HepG2 (cell line): Measurements from ENCODE around the gene DUS2. TPM values are rescaled to one million over a fixed set of nuclear protein-coding genes. Genes with fewer than 3 reads are reported as not detected.

ENCODE experiments used
- CENPX ChIP-seq: sonication (generic); formaldehyde crosslinking; IDR thresholded peaks from 2 replicates; pipeline ENCODE4 v1.9.0; 2021; ENCODE audit warnings: mild to moderate bottlenecking, missing genetic modification reagents, moderate library complexity
- ETV5 ChIP-seq: IDR thresholded peaks from 2 replicates; pipeline ENCODE4 v1.6.1; 2018; ENCODE audit warnings: missing biosample characterization, missing genetic modification reagents, inconsistent platforms, borderline replicate concordance
- FOXO1 ChIP-seq: sonication (generic); formaldehyde crosslinking; IDR thresholded peaks from 2 replicates; pipeline ENCODE4 v1.4.0; 2020; ENCODE audit warnings: missing genetic modification reagents
- HNF4G ChIP-seq, 2 experiments: sonication (generic) in 1 of 2; formaldehyde crosslinking in 1 of 2; IDR thresholded peaks; 2 replicates each; pipeline versions ENCODE4 v1.4.0 to v1.6.1; 2011 to 2020; ENCODE audit warnings: borderline replicate concordance in 2 of 2, low read depth in 2 of 2, mild to moderate bottlenecking in 2 of 2, low read length in 1 of 2, missing genetic modification reagents in 1 of 2, moderate library complexity in 1 of 2
- ISX ChIP-seq: sonication (generic); formaldehyde crosslinking; conservative IDR thresholded peaks from 2 replicates; pipeline ENCODE4 v1.5.0; 2020; ENCODE audit warnings: missing genetic modification reagents
- JUND ChIP-seq: sonication (generic); formaldehyde crosslinking; IDR thresholded peaks from 2 replicates; pipeline ENCODE4 v1.8.0; 2022; ENCODE audit warnings: mild to moderate bottlenecking, missing genetic modification reagents
- KDM3A ChIP-seq: IDR thresholded peaks from 2 replicates; pipeline ENCODE4 v1.6.1; 2018; ENCODE audit warnings: low read depth, missing compliant biosample characterization
- KMT2A ChIP-seq: sonication (generic); formaldehyde crosslinking; IDR thresholded peaks from 2 replicates; pipeline ENCODE4 v1.4.0; 2020; ENCODE audit warnings: missing genetic modification reagents
- PHF20 ChIP-seq: sonication (generic); formaldehyde crosslinking; IDR thresholded peaks from 2 replicates; pipeline ENCODE4 v1.5.0; 2020; ENCODE audit warnings: mild to moderate bottlenecking, missing genetic modification reagents
- ZFAT ChIP-seq: sonication (generic); formaldehyde crosslinking; conservative IDR thresholded peaks from 2 replicates; pipeline ENCODE4 v1.8.1; 2023; ENCODE audit warnings: missing genetic modification reagents, inconsistent platforms
- ZNF30 ChIP-seq: sonication (generic); formaldehyde crosslinking; IDR thresholded peaks from 2 replicates; pipeline ENCODE4 v1.5.0; 2020; ENCODE audit warnings: mild to moderate bottlenecking, missing genetic modification reagents
- polyA plus RNA-seq, 8 experiments: library from polyadenylated mRNA; depleted of rRNA in 3 of 8; stranded (reverse) in 7 of 8; unstranded in 1 of 8; fragments of >200 nt; fragmentation: Illumina TruSeq in 4 of 8; extraction: Trizol in 4 of 8; gene quantifications; 2 replicates each; pipeline versions ENCODE4 v1.2.1 to v1.2.3, GENCODE V29; 2011 to 2016; ENCODE audit warnings: low read depth in 4 of 8, missing spikeins in 1 of 8, mixed read lengths in 1 of 8; ENCODE audit not compliant: insufficient read depth in 1 of 8
- total RNA-seq, 5 experiments: library from RNA; depleted of rRNA; stranded (reverse); fragments of >200 nt; fragmentation: Illumina TruSeq; extraction: Trizol; gene quantifications; 2 replicates each; pipeline ENCODE4 v1.2.3, GENCODE V29; 2016; ENCODE audit warnings: low read depth in 1 of 5
- TF ChIP-seq, protein P1 (sequence below): sonication (generic); formaldehyde crosslinking; IDR thresholded peaks from 2 replicates; pipeline ENCODE4 v1.5.0; 2020; ENCODE audit warnings: missing genetic modification reagents
- TF ChIP-seq, protein P2 (sequence below): sonication (generic); formaldehyde crosslinking; IDR thresholded peaks from 2 replicates; pipeline ENCODE4 v1.4.0; 2020; ENCODE audit warnings: mild to moderate bottlenecking, missing genetic modification reagents
- TF ChIP-seq, protein P3 (sequence below): IDR thresholded peaks from 2 replicates; pipeline ENCODE4 v1.6.1; 2012; ENCODE audit warnings: low read depth, low read length, improper control_type of control experiment

The DUS2 gene
- total and polyA plus RNA-seq, 2 of the 13 experiments (the other 11 are each of a cell fraction or from before 2014, with no cell fraction given): 17.8 to 25.1 TPM

DNA sequence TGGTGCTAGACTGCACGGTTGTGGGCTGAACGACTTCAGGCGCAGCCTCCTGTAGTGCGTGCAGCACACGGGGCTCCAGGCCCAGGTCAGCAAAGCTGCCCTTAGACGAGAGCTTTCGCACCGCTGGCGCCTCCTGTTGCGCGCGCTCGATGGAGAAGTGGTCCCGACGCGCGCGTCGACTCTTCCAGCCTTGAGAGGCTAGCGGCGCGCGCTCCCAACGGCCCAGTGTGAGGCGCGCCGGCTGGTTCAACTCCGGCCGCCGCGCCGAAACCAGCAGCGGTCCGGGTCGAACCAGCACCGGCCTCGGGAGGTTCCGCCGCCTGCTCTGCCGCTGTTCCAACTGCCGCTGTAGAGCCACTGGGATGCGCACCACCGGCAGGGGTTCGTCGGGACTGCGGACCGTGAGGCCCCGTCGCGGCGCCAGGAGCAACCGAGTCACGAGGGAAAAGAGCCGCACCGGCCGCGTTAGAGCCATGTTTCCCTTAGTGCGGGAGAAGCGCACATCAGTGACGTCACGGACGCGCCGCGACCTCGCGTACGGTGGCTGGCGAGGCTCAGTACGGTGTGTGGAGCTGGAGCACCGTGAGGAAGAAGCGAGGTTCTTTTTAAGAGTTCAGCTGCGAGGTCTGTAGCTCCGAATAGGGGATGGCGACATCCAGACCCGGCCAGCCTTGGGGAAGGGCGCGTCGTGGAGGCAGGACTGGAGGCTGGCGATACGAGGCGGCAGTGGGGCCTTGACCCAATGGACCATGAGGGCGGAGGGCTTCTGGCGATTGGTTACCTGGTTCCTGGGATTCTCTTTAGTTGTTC lies at the start of gene DUS2, which contains the start of gene DDX28 (continued):
- TF ChIP-seq, protein P1, sequence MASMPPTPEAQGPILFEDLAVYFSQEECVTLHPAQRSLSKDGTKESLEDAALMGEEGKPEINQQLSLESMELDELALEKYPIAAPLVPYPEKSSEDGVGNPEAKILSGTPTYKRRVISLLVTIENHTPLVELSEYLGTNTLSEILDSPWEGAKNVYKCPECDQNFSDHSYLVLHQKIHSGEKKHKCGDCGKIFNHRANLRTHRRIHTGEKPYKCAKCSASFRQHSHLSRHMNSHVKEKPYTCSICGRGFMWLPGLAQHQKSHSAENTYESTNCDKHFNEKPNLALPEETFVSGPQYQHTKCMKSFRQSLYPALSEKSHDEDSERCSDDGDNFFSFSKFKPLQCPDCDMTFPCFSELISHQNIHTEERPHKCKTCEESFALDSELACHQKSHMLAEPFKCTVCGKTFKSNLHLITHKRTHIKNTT (CRISPR knock-in tag): no peak; the same call in 1 of the 2 replicates
- TF ChIP-seq ZFAT: no peak; the same call in 1 of the 2 replicates
- TF ChIP-seq ETV5: peak; percentile 60
- TF ChIP-seq, protein P2, sequence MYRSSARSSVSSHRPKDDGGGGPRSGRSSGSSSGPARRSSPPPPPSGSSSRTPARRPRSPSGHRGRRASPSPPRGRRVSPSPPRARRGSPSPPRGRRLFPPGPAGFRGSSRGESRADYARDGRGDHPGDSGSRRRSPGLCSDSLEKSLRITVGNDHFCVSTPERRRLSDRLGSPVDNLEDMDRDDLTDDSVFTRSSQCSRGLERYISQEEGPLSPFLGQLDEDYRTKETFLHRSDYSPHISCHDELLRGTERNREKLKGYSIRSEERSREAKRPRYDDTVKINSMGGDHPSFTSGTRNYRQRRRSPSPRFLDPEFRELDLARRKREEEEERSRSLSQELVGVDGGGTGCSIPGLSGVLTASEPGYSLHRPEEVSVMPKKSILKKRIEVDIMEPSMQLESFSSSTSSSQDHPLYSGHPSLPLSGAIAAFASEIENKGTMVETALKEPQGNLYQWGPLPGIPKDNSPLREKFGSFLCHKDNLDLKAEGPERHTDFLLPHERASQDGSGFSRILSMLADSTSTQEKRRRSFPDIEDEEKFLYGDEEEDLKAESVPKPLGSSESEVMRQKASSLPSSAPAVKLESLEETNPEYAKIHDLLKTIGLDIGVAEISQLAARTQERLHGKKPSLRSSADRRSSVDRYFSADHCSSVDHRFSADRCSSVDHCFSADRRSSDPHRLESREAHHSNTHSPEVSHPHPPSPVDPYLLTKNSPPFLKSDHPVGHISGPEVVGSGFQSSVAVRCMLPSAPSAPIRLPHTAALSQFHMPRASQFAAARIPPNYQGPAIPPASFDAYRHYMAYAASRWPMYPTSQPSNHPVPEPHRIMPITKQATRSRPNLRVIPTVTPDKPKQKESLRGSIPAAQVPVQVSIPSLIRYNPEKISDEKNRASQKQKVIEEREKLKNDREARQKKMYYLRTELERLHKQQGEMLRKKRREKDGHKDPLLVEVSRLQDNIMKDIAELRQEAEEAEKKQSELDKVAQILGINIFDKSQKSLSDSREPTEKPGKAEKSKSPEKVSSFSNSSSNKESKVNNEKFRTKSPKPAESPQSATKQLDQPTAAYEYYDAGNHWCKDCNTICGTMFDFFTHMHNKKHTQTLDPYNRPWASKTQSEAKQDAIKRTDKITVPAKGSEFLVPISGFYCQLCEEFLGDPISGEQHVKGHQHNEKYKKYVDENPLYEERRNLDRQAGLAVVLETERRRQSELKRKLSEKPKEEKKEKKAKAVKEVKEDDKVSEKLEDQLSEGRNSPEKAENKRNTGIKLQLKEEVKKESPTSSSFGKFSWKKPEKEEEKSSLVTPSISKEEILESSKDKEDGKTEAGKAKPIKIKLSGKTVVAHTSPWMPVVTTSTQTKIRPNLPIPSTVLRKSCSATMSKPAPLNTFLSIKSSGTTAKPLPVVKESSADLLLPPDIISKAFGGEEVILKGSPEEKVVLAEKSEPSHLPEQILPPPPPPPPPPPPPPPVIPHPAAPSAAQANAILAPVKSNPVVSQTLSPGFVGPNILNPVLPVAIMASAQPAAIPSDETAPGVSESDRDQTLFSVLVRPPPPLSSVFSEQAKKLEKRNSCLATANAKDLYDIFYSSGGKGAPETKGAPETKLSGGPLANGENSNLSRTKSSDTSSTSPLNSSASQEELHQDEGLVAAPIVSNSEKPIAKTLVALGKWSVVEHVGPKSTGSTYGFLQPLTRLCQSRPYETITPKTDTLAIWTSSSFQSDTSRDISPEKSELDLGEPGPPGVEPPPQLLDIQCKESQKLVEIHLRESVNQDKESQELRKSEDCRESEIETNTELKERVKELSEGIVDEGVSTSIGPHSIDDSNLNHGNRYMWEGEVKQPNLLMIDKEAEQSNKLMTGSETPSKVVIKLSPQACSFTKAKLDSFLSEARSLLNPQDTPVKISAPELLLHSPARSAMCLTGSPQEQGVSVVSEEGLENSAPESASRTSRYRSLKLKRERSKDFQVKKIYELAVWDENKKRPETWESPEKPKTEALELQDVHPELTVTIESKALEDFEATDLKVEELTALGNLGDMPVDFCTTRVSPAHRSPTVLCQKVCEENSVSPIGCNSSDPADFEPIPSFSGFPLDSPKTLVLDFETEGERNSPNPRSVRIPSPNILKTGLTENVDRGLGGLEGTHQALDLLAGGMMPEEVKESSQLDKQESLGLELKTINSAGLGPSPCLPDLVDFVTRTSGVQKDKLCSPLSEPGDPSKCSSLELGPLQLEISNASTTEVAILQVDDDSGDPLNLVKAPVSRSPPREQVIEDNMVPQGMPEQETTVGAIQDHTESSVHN (CRISPR knock-in tag): peak; percentile 55
- TF ChIP-seq FOXO1 (CRISPR knock-in tag): peak; percentile 80
- no peak for TF ChIP-seq ISX (CRISPR knock-in tag)
- peak; percentile 99 for TF ChIP-seq KMT2A
- TF ChIP-seq HNF4G (IDR thresholded peaks at IDR 0.05; ENCODE audit: borderline replicate concordance, low read depth, low read length): peak; percentile 62; the same call in 1 of the 2 replicates
- peak; percentile 64 for TF ChIP-seq HNF4G (CRISPR knock-in tag; IDR thresholded peaks at IDR 0.05; ENCODE audit: borderline replicate concordance, low read depth)
- TF ChIP-seq, protein P3, sequence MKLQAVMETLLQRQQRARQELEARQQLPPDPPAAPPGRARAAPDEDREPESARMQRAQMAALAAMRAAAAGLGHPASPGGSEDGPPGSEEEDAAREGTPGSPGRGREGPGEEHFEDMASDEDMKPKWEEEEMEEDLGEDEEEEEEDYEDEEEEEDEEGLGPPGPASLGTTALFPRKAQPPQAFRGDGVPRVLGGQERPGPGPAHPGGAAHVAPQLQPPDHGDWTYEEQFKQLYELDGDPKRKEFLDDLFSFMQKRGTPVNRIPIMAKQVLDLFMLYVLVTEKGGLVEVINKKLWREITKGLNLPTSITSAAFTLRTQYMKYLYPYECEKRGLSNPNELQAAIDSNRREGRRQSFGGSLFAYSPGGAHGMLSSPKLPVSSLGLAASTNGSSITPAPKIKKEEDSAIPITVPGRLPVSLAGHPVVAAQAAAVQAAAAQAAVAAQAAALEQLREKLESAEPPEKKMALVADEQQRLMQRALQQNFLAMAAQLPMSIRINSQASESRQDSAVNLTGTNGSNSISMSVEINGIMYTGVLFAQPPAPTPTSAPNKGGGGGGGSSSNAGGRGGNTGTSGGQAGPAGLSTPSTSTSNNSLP: peak; percentile 34; the same call in 1 of the 2 replicates
- peak; percentile 98 for TF ChIP-seq KDM3A (CRISPR knock-in tag)
- TF ChIP-seq CENPX (CRISPR knock-in tag): no peak
- peak; percentile 85 for TF ChIP-seq JUND (CRISPR knock-in tag)
- TF ChIP-seq ZNF30 (CRISPR knock-in tag): no peak; the same call in 1 of the 2 replicates
- peak; percentile 100 for TF ChIP-seq PHF20
